HepG2 (cell line): ENCODE results near the gene POLR3GL. TPM values are rescaled to one million over a fixed set of nuclear protein-coding genes. Genes with fewer than 3 reads are reported as not detected.

Experiments used
- ARNT2 ChIP-seq: sonication (generic); formaldehyde crosslinking; IDR thresholded peaks from 2 replicates; pipeline ENCODE4 v1.8.0; 2022; ENCODE audit warnings: mild to moderate bottlenecking, low read depth, missing genetic modification reagents, moderate library complexity
- FIP1L1 ChIP-seq: fragments of 200-400 bp; formaldehyde crosslinking; IDR thresholded peaks from 2 replicates; pipeline ENCODE4 v1.6.1; 2018; ENCODE audit warnings: low read depth, mild to moderate bottlenecking, low read length, moderate library complexity, borderline replicate concordance; ENCODE audit not compliant: insufficient read depth
- FOXK2 ChIP-seq: fragments of 450-650 bp; IDR thresholded peaks from 2 replicates; pipeline ENCODE4 v1.6.1; 2016
- GFI1 ChIP-seq: sonication (generic); formaldehyde crosslinking; IDR thresholded peaks from 2 replicates; pipeline ENCODE4 v1.5.0; 2020; ENCODE audit warnings: missing genetic modification reagents, mild to moderate bottlenecking, borderline replicate concordance
- MZF1 ChIP-seq: sonication (generic); formaldehyde crosslinking; IDR thresholded peaks from 2 replicates; pipeline ENCODE4 v1.8.1; 2023; ENCODE audit warnings: mild to moderate bottlenecking, missing genetic modification reagents, borderline replicate concordance
- PHF20 ChIP-seq: sonication (generic); formaldehyde crosslinking; IDR thresholded peaks from 2 replicates; pipeline ENCODE4 v1.5.0; 2020; ENCODE audit warnings: mild to moderate bottlenecking, missing genetic modification reagents
- SP2 ChIP-seq: sonication (generic); formaldehyde crosslinking; IDR thresholded peaks from 2 replicates; pipeline ENCODE4 v1.5.1; 2020; ENCODE audit warnings: mild to moderate bottlenecking, missing genetic modification reagents
- ZBTB38 ChIP-seq: sonication (generic); formaldehyde crosslinking; IDR thresholded peaks from 2 replicates; pipeline ENCODE4 v1.5.1; 2020; ENCODE audit warnings: mild to moderate bottlenecking, missing genetic modification reagents
- ZNF101 ChIP-seq: sonication (generic); formaldehyde crosslinking; IDR thresholded peaks from 2 replicates; pipeline ENCODE4 v1.4.0; 2020; ENCODE audit warnings: mild to moderate bottlenecking, low read depth, missing genetic modification reagents, borderline replicate concordance
- ZNF17 ChIP-seq: sonication (generic); formaldehyde crosslinking; IDR thresholded peaks from 2 replicates; pipeline ENCODE4 v1.5.0; 2020; ENCODE audit warnings: mild to moderate bottlenecking, missing genetic modification reagents
- ZNF225 ChIP-seq: sonication (generic); formaldehyde crosslinking; IDR thresholded peaks from 2 replicates; pipeline ENCODE4 v1.4.0; 2020; ENCODE audit warnings: mild to moderate bottlenecking, missing genetic modification reagents
- ZNF263 ChIP-seq: sonication (generic); formaldehyde crosslinking; IDR thresholded peaks from 2 replicates; pipeline ENCODE4 v1.4.0; 2020; ENCODE audit warnings: missing genetic modification reagents
- ZNF333 ChIP-seq: sonication (generic); formaldehyde crosslinking; IDR thresholded peaks from 2 replicates; pipeline ENCODE4 v1.4.0; 2020; ENCODE audit warnings: mild to moderate bottlenecking, missing genetic modification reagents, borderline replicate concordance
- ZNF709 ChIP-seq: sonication (generic); formaldehyde crosslinking; IDR thresholded peaks from 2 replicates; pipeline ENCODE4 v1.5.0; 2020; ENCODE audit warnings: mild to moderate bottlenecking, missing genetic modification reagents
- polyA plus RNA-seq, 8 experiments: library from polyadenylated mRNA; depleted of rRNA in 3 of 8; stranded (reverse) in 7 of 8; unstranded in 1 of 8; fragments of >200 nt; fragmentation: Illumina TruSeq in 4 of 8; extraction: Trizol in 4 of 8; gene quantifications; 2 replicates each; pipeline versions ENCODE4 v1.2.1 to v1.2.3, GENCODE V29; 2011 to 2016; ENCODE audit warnings: low read depth in 4 of 8, missing spikeins in 1 of 8, mixed read lengths in 1 of 8; ENCODE audit not compliant: insufficient read depth in 1 of 8
- total RNA-seq, 5 experiments: library from RNA; depleted of rRNA; stranded (reverse); fragments of >200 nt; fragmentation: Illumina TruSeq; extraction: Trizol; gene quantifications; 2 replicates each; pipeline ENCODE4 v1.2.3, GENCODE V29; 2016; ENCODE audit warnings: low read depth in 1 of 5
- TF ChIP-seq, protein P1 (sequence below): sonication (generic); formaldehyde crosslinking; conservative IDR thresholded peaks from 2 replicates; pipeline ENCODE4 v1.4.0; 2020; ENCODE audit warnings: missing genetic modification reagents
- TF ChIP-seq, protein P2 (sequence below): sonication (generic); formaldehyde crosslinking; IDR thresholded peaks from 2 replicates; pipeline ENCODE4 v1.5.0; 2020; ENCODE audit warnings: missing genetic modification reagents
- TF ChIP-seq, protein P3 (sequence below): sonication (generic); formaldehyde crosslinking; IDR thresholded peaks from 2 replicates; pipeline ENCODE4 v1.8.1; 2023; ENCODE audit warnings: mild to moderate bottlenecking, missing genetic modification reagents
- TF ChIP-seq, protein P4 (sequence below): IDR thresholded peaks from 2 replicates; pipeline ENCODE4 v1.6.1; 2016; ENCODE audit warnings: low read depth, missing genetic modification reagents, missing compliant biosample characterization

POLR3GL gene
- total and polyA plus RNA-seq, 2 of the 13 experiments (the other 11 are each of a cell fraction or from before 2014, with no cell fraction given) = 11.5 to 12.4 TPM

DNA sequence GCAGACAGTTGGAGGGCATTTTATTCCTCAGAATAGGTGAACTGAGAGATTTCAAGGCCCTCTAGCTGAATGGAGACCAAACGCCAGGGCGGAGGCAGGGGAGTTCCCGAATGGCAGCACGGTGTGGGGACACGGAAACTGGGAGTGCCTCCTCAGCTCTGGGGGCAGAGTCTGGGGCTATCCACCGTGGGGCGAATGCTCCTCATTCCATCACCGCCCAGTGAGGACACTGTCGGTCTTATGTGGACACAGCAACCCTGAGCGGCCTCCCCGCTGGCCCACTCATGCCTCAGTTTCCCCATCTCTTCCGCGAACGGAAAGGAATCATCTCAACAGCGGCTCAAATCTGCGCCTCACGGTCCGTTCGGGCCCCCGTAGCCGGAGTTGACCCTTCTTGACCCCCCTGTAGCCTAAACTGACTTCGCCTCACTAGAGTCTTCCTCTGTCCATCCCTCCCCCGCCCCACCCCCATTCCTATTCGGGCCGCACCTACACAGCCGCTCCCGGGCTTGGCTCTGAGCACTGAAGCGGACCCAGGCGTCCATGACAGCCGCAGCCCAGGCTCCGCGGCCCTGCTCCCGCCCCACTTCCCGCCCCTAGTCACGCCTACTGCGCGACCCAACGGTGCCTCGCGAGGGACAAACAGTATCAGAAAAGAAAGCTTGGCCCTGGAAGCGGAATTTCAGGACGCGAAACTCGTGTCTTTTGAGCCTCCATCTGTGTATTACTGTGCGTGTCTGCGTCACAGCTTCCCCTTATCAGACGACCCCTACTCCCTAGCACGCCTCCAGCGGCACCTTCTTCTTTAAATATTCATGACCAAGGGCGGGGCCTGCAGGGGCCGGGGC lies 46.1 kb upstream of the POLR3GL start, which contains the start of gene PEX11B (continued):
- TF ChIP-seq, protein P1, sequence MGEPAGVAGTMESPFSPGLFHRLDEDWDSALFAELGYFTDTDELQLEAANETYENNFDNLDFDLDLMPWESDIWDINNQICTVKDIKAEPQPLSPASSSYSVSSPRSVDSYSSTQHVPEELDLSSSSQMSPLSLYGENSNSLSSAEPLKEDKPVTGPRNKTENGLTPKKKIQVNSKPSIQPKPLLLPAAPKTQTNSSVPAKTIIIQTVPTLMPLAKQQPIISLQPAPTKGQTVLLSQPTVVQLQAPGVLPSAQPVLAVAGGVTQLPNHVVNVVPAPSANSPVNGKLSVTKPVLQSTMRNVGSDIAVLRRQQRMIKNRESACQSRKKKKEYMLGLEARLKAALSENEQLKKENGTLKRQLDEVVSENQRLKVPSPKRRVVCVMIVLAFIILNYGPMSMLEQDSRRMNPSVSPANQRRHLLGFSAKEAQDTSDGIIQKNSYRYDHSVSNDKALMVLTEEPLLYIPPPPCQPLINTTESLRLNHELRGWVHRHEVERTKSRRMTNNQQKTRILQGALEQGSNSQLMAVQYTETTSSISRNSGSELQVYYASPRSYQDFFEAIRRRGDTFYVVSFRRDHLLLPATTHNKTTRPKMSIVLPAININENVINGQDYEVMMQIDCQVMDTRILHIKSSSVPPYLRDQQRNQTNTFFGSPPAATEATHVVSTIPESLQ = 0 out of 2 replicates have a peak, but pooled peaks have one; percentile 44
- TF ChIP-seq ARNT2 (CRISPR knock-in tag) = 0 out of 2 replicates have a peak, but pooled peaks have one; percentile 51
- TF ChIP-seq, protein P2, sequence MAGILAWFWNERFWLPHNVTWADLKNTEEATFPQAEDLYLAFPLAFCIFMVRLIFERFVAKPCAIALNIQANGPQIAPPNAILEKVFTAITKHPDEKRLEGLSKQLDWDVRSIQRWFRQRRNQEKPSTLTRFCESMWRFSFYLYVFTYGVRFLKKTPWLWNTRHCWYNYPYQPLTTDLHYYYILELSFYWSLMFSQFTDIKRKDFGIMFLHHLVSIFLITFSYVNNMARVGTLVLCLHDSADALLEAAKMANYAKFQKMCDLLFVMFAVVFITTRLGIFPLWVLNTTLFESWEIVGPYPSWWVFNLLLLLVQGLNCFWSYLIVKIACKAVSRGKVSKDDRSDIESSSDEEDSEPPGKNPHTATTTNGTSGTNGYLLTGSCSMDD (CRISPR knock-in tag) = no peak
- no peak for TF ChIP-seq ZNF101 (CRISPR knock-in tag)
- TF ChIP-seq, protein P3, sequence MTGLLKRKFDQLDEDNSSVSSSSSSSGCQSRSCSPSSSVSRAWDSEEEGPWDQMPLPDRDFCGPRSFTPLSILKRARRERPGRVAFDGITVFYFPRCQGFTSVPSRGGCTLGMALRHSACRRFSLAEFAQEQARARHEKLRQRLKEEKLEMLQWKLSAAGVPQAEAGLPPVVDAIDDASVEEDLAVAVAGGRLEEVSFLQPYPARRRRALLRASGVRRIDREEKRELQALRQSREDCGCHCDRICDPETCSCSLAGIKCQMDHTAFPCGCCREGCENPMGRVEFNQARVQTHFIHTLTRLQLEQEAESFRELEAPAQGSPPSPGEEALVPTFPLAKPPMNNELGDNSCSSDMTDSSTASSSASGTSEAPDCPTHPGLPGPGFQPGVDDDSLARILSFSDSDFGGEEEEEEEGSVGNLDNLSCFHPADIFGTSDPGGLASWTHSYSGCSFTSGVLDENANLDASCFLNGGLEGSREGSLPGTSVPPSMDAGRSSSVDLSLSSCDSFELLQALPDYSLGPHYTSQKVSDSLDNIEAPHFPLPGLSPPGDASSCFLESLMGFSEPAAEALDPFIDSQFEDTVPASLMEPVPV (CRISPR knock-in tag) = no peak
- peak; percentile 70; the same call in 1 of the 2 replicates for TF ChIP-seq GFI1 (CRISPR knock-in tag)
- TF ChIP-seq ZBTB38 (CRISPR knock-in tag) = no peak
- no peak for TF ChIP-seq SP2 (CRISPR knock-in tag)
- no peak for TF ChIP-seq FIP1L1
- TF ChIP-seq, protein P4, sequence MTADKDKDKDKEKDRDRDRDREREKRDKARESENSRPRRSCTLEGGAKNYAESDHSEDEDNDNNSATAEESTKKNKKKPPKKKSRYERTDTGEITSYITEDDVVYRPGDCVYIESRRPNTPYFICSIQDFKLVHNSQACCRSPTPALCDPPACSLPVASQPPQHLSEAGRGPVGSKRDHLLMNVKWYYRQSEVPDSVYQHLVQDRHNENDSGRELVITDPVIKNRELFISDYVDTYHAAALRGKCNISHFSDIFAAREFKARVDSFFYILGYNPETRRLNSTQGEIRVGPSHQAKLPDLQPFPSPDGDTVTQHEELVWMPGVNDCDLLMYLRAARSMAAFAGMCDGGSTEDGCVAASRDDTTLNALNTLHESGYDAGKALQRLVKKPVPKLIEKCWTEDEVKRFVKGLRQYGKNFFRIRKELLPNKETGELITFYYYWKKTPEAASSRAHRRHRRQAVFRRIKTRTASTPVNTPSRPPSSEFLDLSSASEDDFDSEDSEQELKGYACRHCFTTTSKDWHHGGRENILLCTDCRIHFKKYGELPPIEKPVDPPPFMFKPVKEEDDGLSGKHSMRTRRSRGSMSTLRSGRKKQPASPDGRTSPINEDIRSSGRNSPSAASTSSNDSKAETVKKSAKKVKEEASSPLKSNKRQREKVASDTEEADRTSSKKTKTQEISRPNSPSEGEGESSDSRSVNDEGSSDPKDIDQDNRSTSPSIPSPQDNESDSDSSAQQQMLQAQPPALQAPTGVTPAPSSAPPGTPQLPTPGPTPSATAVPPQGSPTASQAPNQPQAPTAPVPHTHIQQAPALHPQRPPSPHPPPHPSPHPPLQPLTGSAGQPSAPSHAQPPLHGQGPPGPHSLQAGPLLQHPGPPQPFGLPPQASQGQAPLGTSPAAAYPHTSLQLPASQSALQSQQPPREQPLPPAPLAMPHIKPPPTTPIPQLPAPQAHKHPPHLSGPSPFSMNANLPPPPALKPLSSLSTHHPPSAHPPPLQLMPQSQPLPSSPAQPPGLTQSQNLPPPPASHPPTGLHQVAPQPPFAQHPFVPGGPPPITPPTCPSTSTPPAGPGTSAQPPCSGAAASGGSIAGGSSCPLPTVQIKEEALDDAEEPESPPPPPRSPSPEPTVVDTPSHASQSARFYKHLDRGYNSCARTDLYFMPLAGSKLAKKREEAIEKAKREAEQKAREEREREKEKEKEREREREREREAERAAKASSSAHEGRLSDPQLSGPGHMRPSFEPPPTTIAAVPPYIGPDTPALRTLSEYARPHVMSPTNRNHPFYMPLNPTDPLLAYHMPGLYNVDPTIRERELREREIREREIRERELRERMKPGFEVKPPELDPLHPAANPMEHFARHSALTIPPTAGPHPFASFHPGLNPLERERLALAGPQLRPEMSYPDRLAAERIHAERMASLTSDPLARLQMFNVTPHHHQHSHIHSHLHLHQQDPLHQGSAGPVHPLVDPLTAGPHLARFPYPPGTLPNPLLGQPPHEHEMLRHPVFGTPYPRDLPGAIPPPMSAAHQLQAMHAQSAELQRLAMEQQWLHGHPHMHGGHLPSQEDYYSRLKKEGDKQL (CRISPR knock-in tag) = no peak
- TF ChIP-seq ZNF709 = no peak
- no peak for TF ChIP-seq ZNF333
- TF ChIP-seq PHF20 (CRISPR knock-in tag) = peak; percentile 76
- no peak for TF ChIP-seq FOXK2
- 0 out of 2 replicates have a peak, but pooled peaks have one; percentile 3 for TF ChIP-seq ZNF263
- peak; percentile 23; the same call in 1 of the 2 replicates for TF ChIP-seq ZNF225 (CRISPR knock-in tag)
- no peak for TF ChIP-seq ZNF17 (CRISPR knock-in tag)
- TF ChIP-seq MZF1 (CRISPR knock-in tag) = 0 out of 2 replicates have a peak, but pooled peaks have one; percentile 15
